Measurements from ENCODE around the gene BICC1.

The BICC1 gene

DNA sequence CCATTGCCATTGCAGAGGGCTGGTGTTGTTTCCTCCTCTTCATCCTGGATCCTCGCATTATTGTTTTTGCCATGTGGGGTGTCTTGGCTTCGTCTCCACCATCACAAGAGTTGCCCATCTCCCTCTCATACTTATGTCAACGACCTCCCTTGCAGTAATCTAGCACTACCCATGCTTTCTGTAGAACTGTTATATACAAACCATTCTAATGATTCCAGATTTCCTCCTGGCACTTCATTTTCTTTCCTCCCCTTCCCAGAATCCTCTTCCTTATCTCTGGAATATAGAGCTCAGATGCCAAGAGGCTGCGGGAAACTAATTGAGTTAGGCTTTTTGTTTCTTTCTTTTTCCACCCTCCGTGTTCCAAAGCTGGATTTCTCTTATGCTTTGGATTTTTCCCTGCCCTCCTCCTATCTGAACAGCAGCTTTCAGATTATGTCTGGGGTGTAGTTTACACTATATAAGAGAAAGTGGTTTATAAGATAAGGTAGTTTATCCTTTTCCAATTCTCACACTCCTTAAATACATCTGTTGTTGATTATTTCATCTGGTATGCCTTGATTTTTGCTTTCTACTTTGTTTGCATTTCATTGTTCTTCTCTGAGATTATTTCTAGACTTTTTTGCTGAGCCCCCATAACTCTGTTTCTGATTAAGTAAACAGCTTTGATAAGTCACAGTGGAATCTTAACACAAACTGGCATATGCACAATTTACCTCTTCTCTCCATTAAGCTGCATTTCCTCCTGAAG, 264.1 kb downstream of the BICC1 start:
- ATAC-seq (ENCODE audit: low read depth) (no peak), DNase-seq (ENCODE audit: low spot score) (no peak)
- peaks cover 16% of the 10 kb centered on the region for H3K4me1 ChIP-seq (ENCODE audit: insufficient read depth, poor library complexity, severe bottlenecking)
- no peak for TF ChIP-seq CTCF (IDR thresholded peaks at IDR 0.05; ENCODE audit: poor library complexity, severe bottlenecking)
- no peak overlapping the region for H3K4me3 ChIP-seq (ENCODE audit: severe bottlenecking)
- H3K27me3 ChIP-seq (ENCODE audit: insufficient read depth, poor library complexity, severe bottlenecking), result no peaks in the 10 kb centered on the region
- H3K36me3 ChIP-seq (ENCODE audit: low read depth), result no peaks in the 10 kb centered on the region; the same call in 1 of the 2 replicates
- no peaks in the 10 kb centered on the region for H3K9me3 ChIP-seq (ENCODE audit: severe bottlenecking)
- peak overlapping the region; percentile 70 for H3K27ac ChIP-seq (ENCODE audit: poor library complexity, severe bottlenecking)

GRCh38 chr10:58778966-58779365, 266.3 kb downstream of the BICC1 start:
- H3K4me3 ChIP-seq (ENCODE audit: severe bottlenecking), result no peak overlapping the region
- DNase-seq (ENCODE audit: low spot score) (no peak), ATAC-seq (ENCODE audit: low read depth) (no peak)
- H3K27ac ChIP-seq (ENCODE audit: poor library complexity, severe bottlenecking), result no peak overlapping the region
- TF ChIP-seq CTCF (IDR thresholded peaks at IDR 0.05; ENCODE audit: poor library complexity, severe bottlenecking), result no peak
- no peaks in the 10 kb centered on the region for H3K27me3 ChIP-seq (ENCODE audit: insufficient read depth, poor library complexity, severe bottlenecking)
- H3K4me1 ChIP-seq (ENCODE audit: insufficient read depth, poor library complexity, severe bottlenecking), result peaks cover 19% of the 10 kb centered on the region
- no peaks in the 10 kb centered on the region; the same call in 1 of the 2 replicates for H3K36me3 ChIP-seq (ENCODE audit: low read depth)
- no peaks in the 10 kb centered on the region for H3K9me3 ChIP-seq (ENCODE audit: severe bottlenecking)

GRCh38 chr10:58779594-58779993, 266.9 kb downstream of the BICC1 start:
- H3K27ac ChIP-seq (ENCODE audit: poor library complexity, severe bottlenecking), result no peak overlapping the region
- peaks cover 21% of the 10 kb centered on the region for H3K4me1 ChIP-seq (ENCODE audit: insufficient read depth, poor library complexity, severe bottlenecking)
- no peak for ATAC-seq (ENCODE audit: low read depth)
- H3K4me3 ChIP-seq (ENCODE audit: severe bottlenecking), result no peak overlapping the region
- no peak for TF ChIP-seq CTCF (IDR thresholded peaks at IDR 0.05; ENCODE audit: poor library complexity, severe bottlenecking)
- no peak for DNase-seq (ENCODE audit: low spot score)
- peaks cover 4% of the 10 kb centered on the region; the same call in 1 of the 2 replicates for H3K36me3 ChIP-seq (ENCODE audit: low read depth)
- H3K27me3 ChIP-seq (ENCODE audit: insufficient read depth, poor library complexity, severe bottlenecking), result no peaks in the 10 kb centered on the region
- H3K9me3 ChIP-seq (ENCODE audit: severe bottlenecking), result no peaks in the 10 kb centered on the region

DNA sequence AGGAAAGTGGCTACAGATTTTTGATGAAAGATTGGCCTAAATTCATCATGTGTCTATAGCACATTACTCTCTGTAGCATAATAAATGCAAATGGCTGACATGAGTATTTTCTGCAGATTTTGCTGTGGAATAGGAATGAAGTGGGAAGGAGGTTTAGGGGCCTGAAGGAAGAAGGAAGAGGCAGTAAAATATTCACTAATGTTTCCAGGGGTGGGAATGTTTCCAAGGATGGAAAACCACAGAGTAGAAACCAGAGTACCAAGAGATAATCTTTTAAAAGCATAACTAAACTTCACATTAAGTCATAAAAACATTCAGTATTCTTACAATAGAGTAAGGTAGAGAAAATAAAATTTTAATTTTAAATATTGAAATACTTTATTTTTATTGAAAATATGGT, 267.8 kb downstream of the BICC1 start:
- no peak overlapping the region for H3K4me3 ChIP-seq (ENCODE audit: severe bottlenecking)
- peaks cover 19% of the 10 kb centered on the region for H3K4me1 ChIP-seq (ENCODE audit: insufficient read depth, poor library complexity, severe bottlenecking)
- no peak overlapping the region for H3K27ac ChIP-seq (ENCODE audit: poor library complexity, severe bottlenecking)
- no peaks in the 10 kb centered on the region for H3K27me3 ChIP-seq (ENCODE audit: insufficient read depth, poor library complexity, severe bottlenecking)
- H3K36me3 ChIP-seq (ENCODE audit: low read depth), result peaks cover 10% of the 10 kb centered on the region; the same call in 1 of the 2 replicates
- no peaks in the 10 kb centered on the region for H3K9me3 ChIP-seq (ENCODE audit: severe bottlenecking)
- ATAC-seq (ENCODE audit: low read depth) (no peak), DNase-seq (ENCODE audit: low spot score) (no peak)
- TF ChIP-seq CTCF (IDR thresholded peaks at IDR 0.05; ENCODE audit: poor library complexity, severe bottlenecking), result no peak

- DNase-seq (ENCODE audit: low spot score) (no peak), ATAC-seq (ENCODE audit: low read depth) (peak; percentile 67; the same call in 2 of the 3 replicates)
- H3K27me3 ChIP-seq (ENCODE audit: insufficient read depth, poor library complexity, severe bottlenecking), result no peaks in the 10 kb centered on the region
- H3K27ac ChIP-seq (ENCODE audit: poor library complexity, severe bottlenecking), result no peak overlapping the region
- H3K36me3 ChIP-seq (ENCODE audit: low read depth), result peaks cover 19% of the 10 kb centered on the region; the same call in 1 of the 2 replicates
- peaks cover 8% of the 10 kb centered on the region for H3K4me1 ChIP-seq (ENCODE audit: insufficient read depth, poor library complexity, severe bottlenecking)
- no peaks in the 10 kb centered on the region for H3K9me3 ChIP-seq (ENCODE audit: severe bottlenecking)
- no peak overlapping the region for H3K4me3 ChIP-seq (ENCODE audit: severe bottlenecking)
- TF ChIP-seq CTCF (IDR thresholded peaks at IDR 0.05; ENCODE audit: poor library complexity, severe bottlenecking), result peak; percentile 77
Observed at GRCh38 chr10:58781873-58782488, 269.3 kb downstream of the BICC1 start.
